ENCODE measurements around the gene DENND6B.

DNA sequence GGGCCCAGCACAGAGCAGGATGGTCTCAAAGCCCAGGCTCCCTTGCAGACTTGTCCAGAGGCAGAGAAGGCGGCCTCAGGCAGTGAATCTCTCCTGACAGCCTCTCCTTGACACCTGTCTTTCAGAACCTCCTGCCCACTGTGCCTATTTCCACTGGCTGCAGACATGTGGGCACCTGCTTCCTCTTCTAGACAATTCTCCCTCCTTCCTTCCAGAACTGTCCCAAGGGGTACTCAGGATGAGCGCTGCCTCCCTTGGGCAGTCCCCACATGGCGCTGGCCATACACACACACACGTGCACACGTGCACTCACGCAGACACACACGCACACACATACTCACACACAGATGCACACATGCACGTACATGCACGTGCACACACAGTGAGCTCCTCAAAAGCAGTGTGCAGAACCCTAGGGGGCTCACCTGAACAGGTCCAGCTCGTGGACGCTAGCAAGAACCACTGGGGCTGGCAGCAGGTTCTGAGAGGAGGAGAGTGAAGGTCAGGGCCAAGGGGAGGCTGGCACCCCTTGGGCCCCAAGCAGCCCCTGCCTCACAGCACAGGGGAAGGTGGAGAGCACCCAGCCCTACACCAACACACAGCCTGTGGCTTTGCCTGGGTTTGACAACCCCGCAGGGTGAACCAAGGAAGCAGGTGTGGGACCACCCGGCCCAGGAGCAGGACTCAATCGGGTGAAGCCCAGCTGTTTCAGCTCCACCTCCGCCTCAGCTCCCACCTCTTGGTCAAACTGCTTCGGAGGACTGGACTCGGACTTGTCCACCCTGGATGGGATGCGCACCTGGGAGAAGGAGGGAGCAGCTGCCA is 11.3 kb downstream of the DENND6B start:
- TF ChIP-seq, protein P1, sequence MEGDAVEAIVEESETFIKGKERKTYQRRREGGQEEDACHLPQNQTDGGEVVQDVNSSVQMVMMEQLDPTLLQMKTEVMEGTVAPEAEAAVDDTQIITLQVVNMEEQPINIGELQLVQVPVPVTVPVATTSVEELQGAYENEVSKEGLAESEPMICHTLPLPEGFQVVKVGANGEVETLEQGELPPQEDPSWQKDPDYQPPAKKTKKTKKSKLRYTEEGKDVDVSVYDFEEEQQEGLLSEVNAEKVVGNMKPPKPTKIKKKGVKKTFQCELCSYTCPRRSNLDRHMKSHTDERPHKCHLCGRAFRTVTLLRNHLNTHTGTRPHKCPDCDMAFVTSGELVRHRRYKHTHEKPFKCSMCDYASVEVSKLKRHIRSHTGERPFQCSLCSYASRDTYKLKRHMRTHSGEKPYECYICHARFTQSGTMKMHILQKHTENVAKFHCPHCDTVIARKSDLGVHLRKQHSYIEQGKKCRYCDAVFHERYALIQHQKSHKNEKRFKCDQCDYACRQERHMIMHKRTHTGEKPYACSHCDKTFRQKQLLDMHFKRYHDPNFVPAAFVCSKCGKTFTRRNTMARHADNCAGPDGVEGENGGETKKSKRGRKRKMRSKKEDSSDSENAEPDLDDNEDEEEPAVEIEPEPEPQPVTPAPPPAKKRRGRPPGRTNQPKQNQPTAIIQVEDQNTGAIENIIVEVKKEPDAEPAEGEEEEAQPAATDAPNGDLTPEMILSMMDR (IDR thresholded peaks at IDR 0.05; ENCODE audit: low read depth, low read length) = no peak
- no peak for TF ChIP-seq EZH2phosphoT487 (IDR thresholded peaks at IDR 0.05; ENCODE audit: low read depth)
